LNCAP (cell line): ENCODE results near the gene DDRGK1.

Experiments
- CTCF ChIP-seq: fragments of 450-650 bp; IDR thresholded peaks from 2 replicates; pipeline ENCODE4 v1.5.1; 2017; ENCODE audit warnings: mild to moderate bottlenecking

DDRGK1 gene

GRCh38 chr20:3239026-3239866, 34.8 kb upstream of the DDRGK1 start, which contains the start of gene SLC4A11:
TSS of gene SLC4A11 (minus strand) at chr20:3239190. CDS start at chr20:3239137, 53 bp downstream.
- no peak for TF ChIP-seq CTCF

GRCh38 chr20:3238616-3239025, 34.1 kb upstream of the DDRGK1 start:
- no peak for TF ChIP-seq CTCF

- TF ChIP-seq CTCF = no peak
Measured at GRCh38 chr20:3237958-3238615, 33.6 kb upstream of the DDRGK1 start.

- TF ChIP-seq CTCF = no peak
Measured at GRCh38 chr20:3237011-3237957, 32.8 kb upstream of the DDRGK1 start.

GRCh38 chr20:3235666-3236324, 31.3 kb upstream of the DDRGK1 start:
- no peak for TF ChIP-seq CTCF

GRCh38 chr20:3233991-3234498, 29.6 kb upstream of the DDRGK1 start:
- TF ChIP-seq CTCF = no peak
